ENCODE data around the gene LLGL2.

LLGL2 gene

DNA sequence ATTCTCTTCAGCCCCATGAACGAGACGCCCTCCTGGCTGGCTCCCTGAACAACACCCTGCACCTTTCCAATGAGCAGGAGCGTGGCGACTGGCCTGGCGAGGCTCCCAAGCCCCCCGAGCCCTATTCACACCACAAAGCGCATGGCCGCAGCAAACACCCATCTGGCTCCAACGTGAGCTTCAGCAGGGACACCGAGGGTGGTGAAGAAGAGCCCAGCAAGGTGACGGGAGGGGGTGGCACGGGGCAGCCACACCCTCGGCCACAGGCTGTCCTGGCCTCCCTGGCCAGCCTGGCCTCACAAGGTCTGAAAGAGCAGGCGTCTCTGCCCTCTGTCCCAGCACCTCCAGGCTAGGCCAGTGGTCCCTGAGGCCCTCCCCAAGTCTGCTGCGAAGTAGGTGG is 33.8 kb upstream of the LLGL2 start:
- DNase-seq = no peak

DNA sequence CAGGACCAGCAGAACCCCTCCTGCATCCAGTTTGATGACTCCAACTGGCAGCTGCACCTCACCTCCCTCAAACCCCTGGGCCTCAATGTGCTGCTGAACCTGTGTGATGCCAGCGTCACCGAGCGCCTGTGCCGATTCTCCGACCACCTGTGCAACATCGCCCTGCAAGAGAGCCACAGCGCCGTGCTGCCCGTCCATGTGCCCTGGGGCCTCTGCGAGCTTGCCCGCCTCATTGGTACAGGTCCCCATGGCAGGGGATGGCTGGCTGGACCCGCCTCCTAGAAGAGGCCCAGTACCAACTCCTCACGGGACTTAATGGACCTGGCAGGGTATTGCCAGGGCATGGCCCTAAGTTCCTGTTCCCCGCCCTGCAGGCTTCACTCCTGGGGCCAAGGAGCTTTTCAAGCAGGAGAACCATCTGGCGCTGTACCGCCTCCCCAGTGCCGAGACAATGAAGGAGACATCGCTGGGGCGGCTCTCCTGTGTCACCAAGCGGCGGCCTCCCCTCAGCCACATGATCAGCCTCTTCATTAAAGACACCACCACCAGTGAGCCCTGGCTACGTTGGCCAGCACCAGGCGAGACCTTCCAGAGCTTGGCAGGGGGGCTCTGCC is 32.8 kb upstream of the LLGL2 start:
- no peak for DNase-seq

DNA sequence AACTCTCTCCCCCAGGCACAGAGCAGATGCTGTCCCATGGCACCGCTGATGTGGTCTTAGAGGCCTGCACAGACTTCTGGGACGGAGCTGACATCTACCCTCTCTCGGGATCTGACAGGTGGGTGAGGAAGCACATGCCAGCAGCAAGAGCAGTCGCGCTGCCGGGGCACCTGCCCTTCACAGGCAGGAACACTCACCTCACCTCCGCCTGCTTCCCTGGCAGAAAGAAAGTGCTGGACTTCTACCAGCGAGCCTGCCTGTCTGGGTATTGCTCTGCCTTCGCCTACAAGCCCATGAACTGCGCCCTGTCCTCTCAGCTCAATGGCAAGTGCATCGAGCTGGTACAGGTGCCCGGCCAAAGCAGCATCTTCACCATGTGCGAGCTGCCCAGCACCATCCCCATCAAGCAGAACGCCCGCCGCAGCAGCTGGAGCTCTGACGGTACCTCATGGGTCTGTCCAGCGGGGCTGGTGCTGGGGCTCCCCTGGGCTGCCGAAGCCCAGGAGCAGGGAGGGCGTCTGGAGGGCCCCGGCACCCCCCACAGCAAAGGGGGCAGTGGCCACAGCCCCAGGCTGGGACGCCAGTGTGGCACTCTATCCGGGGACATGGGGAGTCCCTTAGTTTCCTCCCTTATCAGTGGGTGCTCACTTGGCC is 31.9 kb upstream of the LLGL2 start:
- no peak for DNase-seq

DNA sequence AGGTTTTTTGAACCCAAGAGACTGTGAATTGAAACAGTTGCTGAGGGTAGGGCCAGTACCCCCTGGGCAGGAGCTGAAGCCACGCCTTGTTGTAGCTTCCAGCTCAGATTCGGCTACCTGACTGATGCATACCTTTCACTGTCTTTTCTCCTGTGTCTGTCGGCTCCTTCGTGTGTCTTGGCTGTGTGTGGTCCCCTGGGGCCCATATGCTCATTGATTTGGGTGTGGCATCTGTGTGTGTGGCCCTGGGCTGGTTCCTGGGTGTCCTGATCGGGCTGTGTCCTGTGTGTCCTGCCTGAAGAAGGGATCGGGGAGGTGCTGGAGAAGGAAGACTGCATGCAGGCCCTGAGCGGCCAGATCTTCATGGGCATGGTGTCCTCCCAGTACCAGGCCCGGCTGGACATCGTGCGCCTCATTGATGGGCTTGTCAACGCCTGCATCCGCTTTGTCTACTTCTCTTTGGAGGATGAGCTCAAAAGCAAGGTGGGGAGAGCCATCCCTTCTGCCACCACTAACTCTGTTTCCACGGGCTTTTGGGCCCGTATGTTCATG is 31.1 kb upstream of the LLGL2 start:
- no peak for DNase-seq

DNA sequence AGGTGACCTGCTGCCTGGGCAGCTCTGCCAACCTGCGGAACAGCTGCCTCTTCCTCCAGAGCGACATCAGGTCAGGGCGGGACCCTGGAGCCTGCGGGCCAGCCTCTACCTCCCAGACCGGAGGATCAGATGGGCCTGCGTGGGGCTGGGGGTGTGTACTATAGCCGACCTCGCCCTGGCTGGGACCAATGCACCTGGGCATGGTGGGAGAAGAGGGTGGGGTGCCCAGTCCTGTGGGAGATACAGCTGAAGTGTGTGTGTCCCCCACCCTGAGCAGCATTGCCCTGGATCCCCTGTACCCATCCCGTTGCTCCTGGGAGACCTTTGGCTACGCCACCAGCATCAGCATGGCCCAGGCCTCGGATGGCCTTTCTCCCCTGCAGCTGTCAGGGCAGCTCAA is 29.5 kb upstream of the LLGL2 start:
- no peak for DNase-seq

DNA sequence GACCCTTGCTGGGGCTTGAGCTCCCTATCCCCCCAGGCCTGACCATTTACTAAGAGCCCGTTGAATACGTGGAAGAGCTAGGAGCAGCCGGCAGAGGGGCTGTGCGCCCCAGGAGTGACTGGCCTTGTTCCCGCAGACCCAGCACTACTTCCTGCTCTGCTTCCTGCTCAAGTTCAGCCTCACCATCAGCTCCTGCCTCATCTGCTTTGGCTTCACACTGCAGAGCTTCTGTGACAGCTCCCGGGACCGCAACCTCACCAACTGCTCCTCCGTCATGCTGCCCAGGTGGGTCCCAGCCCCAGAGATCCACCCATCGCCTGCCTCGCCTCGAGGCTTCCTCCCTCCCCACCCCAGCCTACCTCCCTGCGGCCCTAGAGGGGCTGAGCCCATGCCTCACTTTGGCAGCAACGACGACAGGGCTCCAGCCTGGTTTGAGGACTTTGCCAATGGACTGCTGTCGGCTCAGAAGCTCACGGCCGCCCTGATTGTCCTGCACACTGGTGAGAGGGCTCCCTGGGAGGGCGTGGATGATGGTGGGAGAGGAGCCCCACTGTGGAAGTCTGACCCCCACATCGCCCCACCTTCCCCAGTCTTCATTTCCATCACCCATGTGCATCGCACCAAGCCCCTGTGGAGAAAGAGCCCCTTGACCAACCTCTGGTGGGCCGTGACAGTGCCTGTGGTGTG is 27.3 kb upstream of the LLGL2 start:
- DNase-seq = no peak

DNA sequence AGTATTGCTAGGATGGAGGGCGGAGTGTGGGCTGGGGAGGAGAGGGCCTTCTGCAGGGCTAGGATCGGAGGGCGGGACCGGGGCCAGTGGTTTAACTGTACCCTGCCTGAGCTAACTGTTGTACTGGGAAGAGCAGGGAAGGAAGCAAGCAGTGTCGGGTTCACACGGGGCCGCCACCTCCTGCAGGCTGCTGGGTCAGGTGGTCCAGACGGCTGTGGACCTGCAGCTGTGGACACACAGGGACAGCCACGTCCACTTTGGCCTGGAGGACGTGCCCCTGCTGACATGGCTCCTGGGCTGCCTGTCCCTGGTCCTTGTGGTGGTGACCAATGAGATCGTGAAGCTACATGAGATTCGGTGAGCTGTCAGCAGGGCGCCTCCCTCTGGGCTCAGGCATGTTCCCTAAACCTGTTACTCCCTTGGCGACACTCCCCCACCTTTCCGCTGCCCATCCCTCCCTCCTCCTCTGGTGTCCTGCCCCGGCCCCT is 26.7 kb upstream of the LLGL2 start:
- no peak for DNase-seq

DNA sequence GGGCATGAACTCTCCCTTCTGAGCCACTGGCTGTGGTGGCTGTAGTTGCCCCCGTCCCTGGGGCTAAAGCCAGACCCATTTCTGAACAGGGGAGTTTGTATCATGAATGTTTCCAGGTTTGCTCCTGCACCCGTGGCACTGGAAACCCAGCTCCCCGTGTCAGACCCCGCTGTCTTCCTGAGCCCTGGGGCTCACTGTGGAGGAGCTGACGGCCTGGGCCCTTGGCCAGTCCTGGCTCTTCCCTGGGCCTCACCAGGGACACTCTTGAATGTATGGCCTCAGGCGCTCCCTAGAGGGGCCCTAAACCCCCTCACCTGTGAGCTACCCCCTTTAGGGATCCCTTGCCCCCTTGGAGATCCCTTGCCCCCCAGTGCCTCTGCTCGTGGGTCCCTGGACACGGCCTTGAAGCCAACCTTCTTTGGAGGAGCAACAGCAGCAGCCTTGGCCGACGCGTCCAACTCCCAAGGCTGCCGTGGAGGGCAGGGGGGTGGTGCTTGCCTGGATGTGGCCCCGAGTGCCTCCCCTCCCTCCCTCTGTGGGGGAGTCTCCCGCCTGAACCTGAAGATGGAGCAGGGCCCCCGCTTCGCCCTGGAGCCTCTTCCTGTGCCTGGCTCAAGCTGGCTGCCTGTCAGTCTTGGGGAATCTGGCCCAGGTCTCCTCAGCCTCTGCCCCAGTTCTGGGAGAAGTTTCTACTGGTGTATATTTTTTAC is 26.0 kb upstream of the LLGL2 start:
- DNase-seq = no peak

DNA sequence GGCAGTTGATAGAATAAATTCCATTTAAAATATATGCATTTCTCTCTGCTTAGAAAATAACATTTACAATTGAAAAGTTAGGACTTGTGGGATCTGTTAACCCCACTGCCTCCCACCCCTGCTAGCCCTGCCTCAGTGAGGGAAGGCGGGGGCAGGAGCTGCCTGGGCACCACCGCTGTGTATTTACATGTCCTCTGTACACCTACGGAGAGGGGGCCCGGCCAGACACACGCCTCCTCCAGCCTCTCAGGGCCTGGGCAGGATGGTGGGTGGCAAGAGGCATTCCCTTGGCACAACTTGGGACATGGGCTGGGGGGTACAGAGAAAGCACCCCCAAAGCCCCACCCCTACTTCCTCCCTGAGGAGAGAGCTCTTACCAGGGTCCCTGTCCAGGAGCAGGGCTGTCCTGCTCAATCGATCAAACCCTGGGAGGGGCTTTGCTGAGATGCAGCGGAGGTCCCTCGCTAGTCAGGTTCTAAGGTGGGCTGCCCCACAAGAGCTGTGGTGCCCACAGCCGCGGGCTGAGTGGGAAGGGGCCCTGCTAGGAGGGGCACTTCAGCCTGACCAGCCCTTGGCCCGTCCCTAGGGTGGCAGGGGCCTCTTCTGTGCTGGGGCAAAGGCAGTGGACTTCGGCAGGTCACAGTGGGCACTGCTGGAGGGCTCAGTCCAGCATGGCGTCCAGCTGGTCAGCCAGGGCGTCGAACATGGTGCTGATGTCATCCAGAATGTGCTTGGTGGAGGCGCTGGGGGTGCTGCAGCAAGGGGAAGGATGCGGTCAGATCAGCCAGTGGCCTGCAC is 24.9 kb upstream of the LLGL2 start:
- no peak for DNase-seq

DNA sequence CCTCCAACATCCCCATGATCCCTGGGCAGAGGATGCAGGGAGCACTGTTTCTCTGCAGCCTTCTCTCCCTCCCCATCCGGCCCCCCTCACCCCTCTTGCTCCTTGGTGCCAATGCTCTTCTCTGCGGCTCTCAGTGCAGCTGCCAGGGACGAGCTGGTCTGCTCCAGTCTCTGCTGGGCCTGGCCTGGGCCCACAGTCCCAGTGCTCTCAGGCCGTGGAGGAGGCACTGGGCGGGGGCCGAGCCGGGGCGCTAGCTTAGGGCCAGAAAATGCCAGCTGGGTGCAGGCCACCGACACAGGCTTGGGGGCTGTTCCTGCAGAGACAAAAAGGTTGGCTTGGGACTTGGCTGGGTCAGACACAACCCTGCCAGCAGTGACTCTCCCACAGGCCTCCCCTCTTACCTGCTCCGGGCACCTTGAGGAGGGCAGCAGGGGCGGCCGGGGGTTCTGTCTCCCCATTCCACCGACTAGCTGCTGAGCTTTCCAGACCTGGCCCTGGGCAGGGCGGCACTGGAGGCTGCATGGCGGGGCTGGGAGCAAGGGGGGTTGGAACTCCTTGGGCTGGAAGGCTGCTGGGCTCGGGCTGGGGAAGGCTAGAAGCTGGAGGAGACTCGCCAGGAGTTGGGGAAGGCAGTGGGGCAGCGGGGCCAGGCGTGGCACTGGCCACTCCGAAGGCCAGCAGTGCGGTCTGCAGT is 24.0 kb upstream of the LLGL2 start:
- DNase-seq = no peak

DNA sequence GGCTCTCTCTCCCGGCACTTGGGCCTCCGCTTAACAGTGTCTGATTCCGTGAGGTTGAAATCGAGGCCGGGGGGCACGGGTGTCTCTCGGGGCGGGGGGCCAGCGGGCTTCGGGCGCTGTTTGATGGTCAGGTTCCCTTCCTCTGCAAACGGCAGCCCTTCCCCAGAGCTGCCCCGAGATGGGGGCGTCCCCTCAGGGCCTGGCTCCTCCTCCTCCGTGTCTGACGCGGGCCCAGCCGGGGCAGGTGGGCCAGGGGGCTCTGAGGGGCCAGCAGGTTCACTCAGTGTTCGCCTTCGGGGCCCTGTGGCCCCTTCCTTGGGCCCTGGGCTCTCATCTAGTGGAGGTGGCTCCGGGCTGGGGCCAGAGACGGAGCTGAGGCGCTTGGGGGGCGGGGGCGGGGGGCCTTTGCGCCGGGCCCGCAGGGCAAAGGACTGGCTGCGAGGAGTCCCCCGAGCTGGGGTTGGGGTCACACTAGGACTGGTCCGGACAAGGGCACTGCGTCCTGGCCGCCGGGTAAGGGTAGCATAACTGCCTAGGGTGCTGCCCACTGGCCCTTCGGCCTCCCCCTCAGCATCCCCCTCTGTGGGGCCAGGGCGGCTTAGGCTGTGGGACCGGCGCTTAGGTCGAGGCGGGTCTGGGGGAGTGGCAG is 23.3 kb upstream of the LLGL2 start:
- no peak for DNase-seq

DNA sequence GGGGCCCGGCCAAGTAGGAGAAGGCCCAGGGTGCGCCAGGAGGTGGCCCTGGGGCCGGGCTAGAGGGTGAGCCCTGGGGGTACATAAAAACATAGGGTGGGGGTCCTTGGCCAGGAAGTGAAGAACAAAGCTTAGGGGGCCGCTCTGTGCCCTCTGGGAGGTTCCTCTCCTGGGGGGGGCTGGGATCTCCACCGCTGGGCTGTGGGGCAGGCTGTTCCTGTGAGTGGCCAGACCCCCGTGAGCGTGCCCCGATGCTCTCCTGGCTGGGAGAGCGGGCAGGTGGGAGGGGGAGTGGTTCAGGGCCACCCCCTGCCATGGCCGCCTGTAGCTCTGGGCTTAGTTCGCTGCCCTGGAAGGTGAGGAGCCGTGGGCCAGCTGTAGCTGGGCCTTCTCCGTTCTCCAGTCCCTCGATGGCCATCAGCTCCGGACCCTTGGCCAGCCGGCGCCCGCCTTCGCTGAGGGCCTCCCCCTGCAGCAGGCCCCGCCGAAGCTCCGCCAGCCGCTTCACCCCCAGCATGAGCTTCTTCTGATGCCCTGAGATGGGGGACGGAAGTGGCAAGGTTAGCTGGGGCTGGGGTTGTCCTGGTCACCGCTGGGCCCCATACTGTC is 22.7 kb upstream of the LLGL2 start:
- DNase-seq = no peak

DNA sequence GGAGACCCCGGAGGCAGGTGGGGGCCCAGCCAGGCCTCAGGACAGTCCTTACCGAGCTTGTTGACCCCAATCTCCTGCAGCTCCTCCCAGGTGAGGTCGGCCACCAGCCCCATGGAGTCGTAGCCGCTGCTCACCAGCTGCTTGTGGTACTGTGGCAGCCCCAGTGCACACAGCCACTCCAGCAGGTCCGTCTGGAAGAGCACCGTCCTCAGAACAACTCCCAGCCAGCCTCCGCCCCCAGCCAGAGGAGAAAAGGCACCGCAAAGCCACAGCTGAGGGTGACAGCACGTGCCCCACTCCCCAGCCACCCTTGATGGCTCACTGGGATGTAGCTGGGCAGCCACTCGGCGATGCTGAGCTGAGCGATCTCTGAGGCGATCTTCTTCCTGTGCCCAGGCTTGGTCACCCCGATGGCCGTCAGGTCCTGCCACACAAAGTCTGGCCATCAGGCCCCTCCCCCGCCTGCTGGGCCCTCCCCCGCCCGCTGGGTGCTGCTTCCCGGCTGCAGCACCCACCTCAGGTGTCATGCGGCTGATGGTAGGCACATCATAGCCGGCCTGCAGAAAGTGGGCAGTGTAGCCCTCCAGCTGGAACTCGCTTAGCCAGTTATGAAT is 22.1 kb upstream of the LLGL2 start:
- DNase-seq = no peak

DNA sequence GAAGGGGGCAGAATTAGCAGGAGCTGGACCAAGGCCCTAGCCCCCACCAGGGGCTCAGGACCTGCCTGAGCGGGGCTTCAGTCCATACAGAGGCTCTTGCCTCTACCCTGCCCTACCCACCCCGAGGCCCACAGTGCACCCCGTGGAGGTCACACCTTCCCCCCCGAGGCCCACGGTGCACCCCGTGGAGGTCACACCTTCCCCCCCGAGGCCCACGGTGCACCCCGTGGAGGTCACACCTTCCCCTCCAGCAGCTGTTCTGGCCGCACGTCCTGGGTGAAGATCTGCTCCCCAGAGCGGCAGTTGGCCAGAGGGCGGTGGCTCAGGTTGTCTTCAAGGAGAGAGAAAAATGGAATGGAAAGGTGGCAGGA is 21.5 kb upstream of the LLGL2 start:
- DNase-seq = no peak

DNA sequence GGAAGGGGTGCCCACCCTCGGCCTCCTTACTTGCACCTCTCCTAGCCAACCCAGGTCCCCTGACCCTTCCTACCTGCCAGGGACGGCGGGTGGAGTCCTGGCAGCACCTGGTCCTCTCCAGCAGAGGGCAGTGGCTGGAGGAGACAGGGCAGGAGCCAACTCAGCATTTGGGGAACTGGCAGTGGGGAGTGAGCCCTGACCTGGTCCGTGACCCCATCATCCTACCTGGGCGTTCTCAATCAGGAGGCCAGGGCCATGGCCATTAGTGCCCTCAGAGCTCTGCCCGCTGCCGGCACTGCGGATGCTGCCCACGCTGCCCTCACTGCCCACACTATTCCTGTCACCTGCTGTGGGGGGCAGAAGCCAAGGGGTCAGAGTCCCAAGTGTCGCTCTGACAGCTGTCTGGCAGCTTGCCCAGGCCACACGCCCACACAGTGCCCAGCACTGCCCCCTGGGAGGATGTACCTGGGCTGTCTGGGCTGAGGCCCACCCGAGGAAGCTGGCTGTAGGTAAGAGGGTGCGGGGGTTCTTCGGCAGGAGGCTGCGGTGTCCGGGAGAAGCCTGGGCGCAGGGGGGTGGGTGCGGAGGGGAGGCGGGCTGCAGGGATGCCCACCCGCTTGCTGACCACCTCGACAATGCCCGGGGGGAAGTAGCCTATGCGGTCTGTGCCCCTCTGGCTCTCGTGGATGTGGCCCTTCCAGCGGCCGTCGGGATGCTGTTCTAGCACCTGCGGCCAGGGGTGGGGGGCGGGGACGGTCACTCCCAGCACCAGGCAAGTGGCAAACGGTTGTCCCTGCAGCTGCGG is 20.9 kb upstream of the LLGL2 start:
- DNase-seq = peak in 2 of 5 experiments; percentile 29 to 33

DNA sequence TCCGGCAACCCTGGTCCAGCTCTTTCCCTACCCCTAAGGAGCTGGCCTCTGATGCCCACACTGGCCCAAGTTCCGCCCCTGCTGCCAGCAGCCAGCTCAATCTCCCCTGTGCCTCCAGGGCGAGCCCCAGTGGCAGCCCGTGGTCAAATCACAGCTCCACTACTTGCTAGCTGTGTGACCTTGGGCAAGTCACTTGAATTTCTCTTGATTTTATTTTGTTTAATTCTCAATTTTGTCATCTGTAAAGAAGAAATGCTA is 20.4 kb upstream of the LLGL2 start:
- DNase-seq = no peak

DNA sequence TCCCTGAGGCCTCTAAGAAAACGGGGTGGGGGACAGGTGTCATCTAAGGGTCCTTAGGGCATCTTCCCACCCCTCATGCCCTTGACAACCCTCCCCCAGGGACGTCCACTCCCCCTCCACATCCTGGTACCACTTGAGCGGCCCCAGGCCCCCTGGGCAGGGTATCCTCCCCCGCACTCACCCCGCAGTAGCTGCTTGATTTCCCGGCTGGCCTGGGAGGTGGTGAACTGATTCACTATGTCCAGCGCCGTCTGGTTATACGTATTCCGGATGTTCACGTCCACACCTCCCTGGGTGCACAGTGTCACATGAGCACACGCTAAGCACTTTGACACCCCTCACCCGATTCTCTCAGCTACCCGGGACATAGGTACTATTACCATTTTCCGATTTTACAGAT is 19.9 kb upstream of the LLGL2 start:
- no peak for DNase-seq

DNA sequence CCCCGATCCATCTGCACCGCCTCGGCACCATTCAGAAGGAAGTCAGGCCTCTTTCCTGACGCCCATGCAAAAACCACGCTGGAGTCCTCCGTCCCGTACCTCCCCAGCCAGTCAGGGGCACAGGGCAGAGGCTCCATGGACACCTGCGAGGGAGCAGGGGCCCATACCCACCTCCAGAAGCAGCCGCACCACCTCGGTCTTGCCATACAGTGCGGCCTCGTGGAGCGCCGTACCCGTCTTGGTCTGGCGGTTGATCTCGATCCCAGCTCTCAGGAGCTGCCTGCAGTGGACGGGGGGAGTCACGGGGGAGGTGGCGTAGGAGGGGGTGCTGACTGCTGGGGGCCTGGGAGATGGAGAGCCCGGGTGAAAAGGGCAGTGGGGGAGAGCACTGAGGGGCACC is 19.4 kb upstream of the LLGL2 start:
- no peak for DNase-seq

DNA sequence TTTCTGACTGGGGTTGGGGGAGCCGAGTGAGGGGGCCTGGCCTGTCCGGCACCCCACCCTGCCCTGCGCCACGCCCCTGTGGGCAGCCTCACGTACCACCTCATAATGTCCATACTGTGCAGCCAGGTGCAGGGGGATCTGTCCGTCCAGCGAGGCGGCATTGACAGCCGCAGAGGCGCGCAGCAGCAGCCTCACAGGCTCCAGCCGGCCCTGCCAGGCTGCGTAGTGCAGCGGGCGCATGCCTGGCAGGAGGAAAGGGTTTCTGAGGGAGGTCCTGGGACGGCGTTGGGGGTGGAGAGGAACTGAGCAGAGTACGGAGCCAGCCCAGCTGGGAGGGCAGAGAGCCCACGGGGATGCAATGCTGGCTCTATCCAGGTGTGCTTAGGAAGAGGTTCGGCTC is 18.6 kb upstream of the LLGL2 start:
- DNase-seq = no peak

Measured in T-helper 2 cell (primary cell).